Measurements from ENCODE around the gene SYCN.

Gene SYCN

DNA sequence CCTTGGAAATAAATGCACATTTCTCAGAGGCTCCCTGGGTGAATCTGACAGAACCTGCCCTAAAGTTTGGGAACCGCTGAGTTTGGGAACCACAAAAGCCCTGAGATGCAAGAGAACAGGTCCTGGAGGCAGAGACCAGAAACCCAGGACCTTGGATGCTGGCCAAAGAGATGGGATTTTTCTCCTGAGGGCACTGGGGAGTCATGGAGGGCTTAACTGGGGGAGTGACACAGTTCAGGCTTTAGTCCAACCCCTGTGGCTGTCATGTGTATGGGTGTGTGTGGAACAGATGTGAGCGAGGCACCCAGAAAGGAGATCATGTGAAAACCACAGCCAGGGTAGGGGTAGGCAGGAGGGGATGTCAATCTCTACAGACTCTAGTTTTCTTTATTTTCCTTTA is 11.2 kb downstream of the SYCN start:
- DNase-seq, result no peak

DNA sequence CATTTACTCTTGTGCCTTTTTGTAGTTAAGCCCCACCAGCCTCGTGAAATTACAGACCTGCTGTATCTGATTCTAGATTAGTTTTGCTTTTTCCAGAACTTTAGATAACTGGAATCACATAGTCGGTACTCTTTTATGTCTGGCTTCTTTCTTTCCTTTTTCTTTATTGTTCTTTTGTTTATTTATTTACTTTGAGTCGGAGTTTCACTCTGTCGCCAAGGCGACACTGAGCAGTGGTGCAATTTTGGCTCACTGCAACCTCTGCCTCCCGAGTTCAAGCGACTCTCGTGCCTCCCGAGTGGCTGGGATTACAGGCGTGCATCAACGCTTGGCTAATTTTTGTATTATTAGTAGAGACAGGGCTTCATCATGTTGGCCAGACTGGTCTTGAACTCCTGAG is 13.3 kb downstream of the SYCN start:
- DNase-seq, result no peak

DNA sequence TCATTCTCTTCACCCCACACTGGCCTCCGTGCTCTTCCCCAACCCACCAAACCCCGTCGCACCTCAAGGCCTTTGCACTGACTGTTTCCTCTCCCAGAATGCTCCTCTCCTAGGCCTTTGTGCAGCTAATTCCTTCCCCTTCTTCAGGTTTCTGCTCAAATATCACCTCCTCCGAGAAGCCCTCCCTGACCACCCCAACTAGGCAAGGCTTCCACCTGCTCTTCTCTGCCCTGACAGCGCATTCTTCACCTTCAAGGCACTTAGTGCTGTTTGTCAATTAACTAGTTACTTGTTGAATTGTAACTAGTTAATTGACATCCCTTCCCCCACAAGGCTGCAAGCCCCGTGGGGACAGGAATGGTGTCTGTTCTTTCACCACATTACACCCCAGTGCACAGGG is 15.1 kb downstream of the SYCN start:
- no peak for DNase-seq

DNA sequence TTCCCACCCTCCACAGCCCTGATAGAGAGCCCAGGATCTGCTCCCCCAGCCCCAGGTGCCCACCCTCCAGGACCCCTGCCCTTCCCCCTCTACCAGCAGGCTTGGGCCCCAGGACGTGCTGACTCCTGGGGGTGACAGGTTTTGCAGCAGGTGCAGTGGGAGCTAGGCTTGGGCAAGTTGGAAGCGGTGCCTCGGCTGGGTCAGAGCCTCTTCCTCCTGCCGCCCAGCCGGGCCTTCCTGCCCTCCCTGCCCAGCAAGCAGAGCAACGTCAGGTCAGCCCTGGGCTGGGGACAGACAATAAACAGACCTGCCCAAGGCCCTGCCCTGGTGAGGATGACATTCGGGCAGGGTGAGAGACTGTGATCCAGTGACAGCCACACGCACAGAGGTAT is 16.5 kb downstream of the SYCN start:
- no peak for DNase-seq

DNA sequence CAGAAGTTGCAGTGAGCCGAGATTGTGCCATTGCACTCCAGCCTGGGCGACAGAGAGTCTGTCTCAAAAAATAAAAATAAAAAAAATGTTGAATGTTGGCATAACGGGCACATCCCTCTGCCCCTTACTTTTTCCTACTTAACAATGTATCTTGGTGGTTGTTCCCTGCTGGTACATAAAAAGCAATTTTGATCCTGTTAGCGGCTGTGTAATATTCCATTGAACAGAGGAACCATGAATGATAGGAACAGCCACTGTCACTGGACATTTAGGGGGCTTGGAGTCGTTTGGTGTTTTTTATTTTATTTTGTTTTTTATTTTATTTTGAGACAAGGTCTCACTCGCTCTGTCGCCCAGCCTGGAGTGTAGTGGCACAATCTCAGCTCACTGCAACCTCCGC is 17.7 kb downstream of the SYCN start:
- DNase-seq, result no peak

DNA sequence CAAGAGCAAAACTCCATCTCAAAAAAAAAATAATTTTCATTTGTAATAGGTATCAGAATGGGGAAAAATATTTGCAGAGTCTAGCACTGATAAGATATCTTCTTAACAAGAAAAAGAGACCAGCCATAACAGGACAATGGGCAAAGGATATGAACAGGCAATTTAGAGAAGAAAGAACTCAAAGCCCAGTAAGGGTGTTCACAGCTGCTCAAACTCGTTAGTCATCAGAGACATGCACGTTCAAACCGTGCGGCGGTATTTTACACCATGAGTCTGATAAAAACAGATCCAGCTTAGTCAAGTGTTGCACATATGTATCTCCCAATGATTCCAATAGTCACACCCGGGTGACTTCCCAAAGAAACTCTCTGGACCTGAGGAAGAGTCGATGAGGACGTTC is 21.0 kb downstream of the SYCN start:
- no peak for DNase-seq

DNA sequence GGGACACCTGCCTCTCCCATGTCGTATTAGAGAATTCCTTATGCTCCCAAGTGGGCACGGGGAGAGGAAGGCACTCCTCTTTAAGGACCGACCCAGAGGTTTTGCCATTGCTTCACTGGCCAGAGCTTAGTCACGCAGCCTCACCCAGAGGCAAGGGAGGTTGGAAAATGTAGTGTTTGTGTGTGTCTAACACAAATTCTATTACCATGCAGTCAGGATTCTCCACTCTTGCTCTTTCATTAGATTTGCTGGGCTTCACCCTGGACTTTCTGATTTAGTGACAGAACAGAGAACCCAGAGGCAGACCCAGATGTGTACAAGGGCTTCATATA is 21.9 kb downstream of the SYCN start:
- no peak for DNase-seq

DNA sequence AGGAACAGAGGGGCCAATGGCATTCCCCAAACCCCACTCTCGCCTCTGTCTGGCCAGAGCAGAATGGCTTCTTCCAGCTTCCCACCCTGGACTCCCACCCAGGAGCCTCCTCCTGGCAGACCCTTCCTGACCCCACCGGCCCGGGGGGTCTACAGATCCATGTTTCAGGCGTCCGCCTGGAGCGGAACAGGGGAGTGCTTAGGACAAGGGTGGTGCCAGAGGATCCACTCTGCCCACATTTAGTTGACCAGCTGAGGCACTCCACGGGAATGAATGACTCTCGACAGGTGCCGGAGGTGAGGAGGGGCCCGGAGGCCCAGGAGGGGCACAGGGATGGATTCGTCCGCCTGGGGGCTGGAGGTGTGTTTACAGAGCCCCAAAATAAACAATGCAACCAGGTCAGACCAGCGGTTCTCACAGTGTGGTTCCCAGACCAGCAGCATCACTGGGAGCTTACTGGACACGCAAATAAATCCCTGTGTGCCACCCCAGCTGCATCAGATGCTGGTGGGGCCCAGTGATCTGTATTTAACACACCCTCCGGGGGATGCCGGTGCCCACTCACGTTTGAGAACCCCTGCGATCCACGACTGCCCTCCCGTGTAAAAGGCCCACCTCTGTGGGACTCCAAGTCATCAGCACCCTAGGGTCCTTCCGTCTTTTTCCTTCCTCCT is 22.4 kb downstream of the SYCN start:
- no peak for DNase-seq

DNA sequence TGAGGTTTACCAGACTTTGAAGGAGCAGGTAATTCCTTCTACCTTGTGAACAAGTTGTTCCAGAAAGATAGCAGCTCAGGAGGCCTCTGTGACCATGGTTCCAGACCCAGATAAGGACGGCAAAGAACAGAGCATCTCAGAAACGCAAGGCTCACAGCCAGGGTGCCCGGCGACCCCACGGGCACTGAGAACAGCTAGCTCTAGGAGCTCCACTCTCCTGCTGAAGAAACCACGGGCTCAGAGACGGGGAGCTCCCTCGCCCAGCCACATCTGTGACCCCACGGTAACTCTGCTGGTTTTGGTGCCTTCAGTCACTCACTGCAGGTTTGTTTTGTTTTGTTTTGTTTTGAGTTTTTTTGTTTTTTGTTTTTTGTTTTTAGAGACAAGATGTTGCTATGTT is 23.3 kb downstream of the SYCN start:
- DNase-seq, result no peak

DNA sequence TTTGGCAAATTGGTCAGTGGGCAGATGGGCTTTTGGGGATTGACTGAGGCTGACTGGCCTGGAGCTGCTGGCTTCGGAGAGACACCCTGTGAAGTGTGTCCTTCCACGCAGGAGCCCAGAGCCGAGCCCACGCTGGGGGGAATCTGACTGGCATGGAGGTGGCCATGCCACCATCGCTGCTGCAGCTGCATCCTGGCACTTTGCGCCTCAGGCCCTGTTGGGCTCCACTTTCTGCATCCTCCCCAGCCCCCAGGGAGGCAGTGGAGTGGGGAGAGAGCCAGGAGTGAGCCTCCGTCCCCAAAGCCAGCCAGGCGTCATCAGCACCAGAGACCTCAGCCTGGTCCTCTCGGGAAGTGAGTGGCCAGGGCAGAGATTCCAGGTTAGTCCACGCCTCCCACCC is 24.3 kb downstream of the SYCN start:
- DNase-seq, result no peak

DNA sequence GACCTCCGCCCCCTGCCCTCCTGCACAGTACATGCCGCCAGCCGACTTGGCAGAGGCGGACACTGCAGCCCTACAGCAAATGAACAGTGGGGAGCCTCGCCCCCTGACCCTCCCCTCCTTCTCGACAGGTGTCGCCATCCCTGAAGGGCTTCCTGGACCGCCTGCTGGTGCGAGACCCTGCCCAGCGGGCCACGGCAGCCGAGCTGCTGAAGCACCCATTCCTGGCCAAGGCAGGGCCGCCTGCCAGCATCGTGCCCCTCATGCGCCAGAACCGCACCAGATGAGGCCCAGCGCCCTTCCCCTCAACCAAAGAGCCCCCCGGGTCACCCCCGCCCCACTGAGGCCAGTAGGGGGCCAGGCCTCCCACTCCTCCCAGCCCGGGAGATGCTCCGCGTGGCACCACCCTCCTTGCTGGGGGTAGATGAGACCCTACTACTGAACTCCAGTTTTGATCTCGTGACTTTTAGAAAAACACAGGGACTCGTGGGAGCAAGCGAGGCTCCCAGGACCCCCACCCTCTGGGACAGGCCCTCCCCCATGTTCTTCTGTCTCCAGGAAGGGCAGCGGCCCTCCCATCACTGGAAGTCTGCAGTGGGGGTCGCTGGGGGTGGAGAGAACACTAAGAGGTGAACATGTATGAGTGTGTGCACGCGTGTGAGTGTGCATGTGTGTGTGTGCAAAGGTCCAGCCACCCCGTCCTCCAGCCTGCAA is 25.6 kb downstream of the SYCN start:
- no peak for DNase-seq

DNA sequence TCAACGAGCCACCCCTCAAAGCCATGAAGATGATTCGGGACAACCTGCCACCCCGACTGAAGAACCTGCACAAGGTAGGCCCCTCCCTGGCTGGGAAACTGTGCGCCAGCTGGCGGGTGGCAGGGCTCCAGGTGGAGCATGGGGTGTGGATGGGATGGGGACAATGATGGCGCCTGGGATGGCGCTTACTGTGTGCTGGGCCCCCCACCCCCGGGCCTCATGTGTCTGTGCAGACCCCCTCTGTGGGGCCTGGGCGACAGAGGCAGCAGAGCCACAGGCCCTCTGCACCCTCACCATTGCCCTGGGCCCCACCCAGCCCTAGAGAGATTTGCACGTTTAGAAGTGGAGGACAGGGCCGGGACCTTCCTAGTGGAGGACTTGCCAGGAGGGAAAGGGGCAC is 26.3 kb downstream of the SYCN start:
- no peak for DNase-seq

DNA sequence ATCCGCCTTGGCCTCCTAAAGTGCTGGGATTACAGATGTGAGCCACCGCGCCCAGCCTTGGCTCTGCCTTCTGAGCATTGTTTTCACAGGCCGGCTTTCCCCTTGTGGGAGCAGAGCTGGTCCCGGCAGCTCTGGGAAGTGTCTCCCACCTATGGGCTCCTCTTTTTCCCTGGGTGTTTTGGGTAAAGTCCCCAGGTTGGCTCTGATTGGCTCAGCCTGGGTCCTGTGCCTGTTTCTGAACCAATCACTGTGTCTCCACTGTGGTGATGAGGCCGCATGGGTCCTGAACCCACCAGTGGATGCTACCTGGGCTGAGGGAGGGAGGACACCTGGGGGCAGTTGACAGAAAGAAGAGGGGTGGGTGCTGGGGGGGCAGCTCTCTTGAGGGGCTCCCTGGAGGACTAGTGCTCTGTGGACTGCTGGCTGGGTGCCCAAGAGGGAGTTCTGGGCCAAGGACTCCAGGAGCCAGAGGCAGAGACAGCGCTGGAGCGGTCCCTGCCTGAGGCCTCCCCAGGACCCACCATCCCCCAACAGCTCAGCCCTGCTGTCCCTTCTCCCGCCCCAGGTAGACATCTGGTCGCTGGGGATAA is 26.9 kb downstream of the SYCN start:
- no peak for DNase-seq

DNA sequence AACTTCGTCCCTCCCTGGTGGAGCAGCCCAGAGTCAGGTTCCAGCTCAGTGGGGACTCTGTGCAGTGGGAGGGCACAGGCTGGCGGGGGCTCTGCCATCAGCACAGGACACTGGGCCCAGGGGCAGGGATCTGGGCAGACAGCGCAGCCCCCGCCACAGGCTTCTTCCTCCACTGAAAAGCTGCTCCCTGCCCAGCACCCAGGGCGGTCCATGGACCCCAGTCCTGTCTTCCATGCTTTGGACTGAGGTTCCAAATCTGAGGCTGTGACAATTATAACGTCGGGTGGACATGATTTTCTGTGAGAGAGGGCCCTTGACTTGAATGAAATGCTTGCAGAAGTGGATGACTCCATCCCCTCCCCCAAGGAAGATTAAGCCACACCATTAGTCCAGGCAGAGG is 28.5 kb downstream of the SYCN start:
- DNase-seq, result no peak

DNA sequence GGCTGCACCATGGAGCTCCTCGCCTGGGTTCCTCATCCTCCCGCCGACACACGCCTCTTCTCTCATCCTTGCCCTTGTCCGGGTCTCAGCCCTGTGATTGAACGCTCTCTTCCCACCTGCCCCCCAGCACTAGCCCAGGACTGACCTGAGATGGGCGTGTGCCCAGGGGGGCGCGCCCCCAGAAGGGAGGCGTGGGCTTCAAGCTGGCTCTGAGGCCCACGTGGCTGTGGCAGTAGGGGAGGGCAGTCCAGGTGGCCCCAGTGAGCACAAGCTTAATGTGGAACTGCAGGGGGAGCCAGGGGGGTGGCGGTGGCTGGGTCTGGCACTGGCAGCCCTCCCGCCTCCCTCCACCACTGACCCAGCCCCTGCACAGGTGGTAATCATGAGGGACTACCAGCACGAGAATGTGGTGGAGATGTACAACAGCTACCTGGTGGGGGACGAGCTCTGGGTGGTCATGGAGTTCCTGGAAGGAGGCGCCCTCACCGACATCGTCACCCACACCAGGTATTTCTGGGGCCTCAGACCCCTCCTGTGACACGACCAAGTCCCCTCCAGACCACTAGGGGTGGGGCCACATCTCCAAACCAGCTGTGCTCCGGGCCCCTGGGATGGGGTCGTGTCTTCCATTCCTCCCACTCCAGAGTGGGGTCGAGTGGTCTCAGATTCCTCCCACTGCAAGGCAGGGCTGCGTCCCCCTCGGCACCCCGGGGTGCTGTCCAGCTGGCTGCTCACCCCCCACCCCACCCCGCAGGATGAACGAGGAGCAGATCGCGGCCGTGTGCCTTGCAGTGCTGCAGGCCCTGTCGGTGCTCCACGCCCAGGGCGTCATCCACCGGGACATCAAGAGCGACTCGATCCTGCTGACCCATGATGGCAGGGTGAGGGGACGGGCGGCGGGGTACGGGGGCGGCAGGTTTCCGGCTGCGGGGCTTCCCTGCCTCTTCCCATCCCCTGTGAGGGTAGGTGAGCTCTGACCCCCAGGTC is 29.2 kb downstream of the SYCN start:
- DNase-seq, result no peak

DNA sequence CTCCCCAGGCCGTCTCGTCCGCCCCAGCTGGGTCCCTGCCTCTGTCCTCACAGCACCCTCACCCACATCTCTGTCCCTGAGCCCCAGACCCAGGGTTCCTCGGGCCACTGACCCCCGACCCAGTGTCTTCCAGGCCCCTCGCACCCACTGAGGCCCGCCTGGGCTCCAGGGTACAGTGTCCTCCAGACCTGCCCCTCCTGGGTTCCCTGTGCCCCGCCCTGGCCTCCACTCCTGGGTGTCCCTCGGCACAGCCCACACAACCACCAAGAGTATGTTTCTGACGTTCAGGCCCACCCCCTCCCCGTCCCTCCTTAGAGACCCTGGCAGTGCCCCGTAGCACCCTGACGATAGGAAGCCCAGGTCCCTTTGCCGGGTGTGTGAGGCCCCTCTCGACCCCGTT is 29.9 kb downstream of the SYCN start:
- DNase-seq, result no peak

DNA sequence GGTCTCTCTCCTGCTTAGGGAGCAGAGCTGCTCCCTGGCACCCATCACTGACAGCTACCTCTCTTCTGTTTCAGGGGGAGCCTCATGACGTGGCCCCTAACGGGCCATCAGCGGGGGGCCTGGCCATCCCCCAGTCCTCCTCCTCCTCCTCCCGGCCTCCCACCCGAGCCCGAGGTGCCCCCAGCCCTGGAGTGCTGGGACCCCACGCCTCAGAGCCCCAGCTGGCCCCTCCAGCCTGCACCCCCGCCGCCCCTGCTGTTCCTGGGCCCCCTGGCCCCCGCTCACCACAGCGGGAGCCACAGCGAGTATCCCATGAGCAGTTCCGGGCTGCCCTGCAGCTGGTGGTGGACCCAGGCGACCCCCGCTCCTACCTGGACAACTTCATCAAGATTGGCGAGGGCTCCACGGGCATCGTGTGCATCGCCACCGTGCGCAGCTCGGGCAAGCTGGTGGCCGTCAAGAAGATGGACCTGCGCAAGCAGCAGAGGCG is 30.5 kb downstream of the SYCN start:
- DNase-seq, result no peak

DNA sequence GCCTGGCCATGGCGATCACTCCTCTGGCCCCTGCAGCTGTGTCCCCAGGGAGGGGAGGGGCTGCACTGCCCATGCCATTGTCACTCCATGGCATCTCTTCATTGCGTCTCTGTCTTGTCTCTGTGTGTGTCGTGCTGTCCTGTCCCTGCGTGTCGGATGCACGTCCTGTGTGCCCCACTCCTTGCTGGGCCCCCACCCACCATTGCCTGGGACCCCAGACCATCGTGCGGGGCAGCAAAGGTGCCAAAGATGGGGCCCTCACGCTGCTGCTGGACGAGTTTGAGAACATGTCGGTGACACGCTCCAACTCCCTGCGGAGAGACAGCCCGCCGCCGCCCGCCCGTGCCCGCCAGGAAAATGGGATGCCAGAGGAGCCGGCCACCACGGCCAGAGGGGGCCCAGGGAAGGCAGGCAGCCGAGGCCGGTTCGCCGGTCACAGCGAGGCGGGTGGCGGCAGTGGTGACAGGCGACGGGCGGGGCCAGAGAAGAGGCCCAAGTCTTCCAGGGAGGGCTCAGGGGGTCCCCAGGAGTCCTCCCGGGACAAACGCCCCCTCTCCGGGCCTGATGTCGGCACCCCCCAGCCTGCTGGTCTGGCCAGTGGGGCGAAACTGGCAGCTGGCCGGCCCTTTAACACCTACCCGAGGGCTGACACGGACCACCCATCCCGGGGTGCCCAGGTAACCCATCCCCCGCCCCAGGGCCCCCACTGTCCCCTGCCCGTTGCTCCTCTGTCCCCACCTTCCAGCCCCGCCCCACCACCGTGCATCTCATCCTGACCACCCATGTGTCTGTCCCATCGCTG is 31.2 kb downstream of the SYCN start:
- no peak for DNase-seq

DNA sequence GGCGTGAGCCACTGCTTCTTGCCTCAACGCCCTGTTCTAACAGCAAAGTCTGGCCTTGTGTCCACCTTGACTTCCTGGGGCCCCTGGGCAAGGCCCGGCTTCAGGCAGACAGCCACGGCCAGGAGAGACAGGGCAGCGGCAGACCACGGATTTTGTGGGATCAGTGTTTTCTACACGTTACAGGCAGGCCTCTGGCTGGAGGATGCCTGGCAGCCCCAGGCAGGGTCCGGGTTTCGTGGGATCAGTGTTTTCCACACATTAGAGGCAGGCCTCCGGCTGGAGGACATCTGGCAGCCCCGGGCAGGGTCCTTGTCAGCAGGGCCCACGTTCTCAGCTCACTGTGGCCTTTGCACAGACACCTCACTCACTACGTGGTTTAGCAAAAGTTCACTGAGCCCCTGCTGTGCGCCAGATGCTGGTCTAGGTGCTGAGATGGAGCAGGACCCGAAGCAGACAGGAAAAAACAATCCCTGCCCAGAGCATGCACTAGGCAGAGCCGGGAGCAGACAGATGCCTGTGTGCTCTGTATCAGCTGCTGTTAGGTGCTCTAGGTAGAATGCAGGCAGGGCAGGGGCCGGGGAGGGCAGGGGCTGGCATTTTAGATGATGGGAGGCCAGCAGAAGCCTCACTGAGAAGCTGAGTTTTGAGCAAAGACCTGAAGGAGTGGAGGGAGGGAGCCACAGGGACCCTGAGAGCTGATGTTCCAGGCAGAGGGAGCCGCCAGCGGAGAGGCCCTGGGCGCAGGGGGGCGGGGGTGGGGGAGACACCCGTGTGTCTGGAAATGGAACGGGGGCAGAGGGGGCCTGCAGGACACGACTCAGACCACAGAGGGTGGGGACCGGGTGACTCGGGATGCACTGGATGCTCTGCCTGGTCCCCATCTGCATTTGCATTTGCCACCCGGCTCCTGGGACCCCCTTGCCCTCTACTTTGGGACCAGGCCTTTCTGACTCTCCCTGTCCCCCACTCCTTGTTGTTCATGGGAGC is 32.3 kb downstream of the SYCN start:
- no peak for DNase-seq

DNA sequence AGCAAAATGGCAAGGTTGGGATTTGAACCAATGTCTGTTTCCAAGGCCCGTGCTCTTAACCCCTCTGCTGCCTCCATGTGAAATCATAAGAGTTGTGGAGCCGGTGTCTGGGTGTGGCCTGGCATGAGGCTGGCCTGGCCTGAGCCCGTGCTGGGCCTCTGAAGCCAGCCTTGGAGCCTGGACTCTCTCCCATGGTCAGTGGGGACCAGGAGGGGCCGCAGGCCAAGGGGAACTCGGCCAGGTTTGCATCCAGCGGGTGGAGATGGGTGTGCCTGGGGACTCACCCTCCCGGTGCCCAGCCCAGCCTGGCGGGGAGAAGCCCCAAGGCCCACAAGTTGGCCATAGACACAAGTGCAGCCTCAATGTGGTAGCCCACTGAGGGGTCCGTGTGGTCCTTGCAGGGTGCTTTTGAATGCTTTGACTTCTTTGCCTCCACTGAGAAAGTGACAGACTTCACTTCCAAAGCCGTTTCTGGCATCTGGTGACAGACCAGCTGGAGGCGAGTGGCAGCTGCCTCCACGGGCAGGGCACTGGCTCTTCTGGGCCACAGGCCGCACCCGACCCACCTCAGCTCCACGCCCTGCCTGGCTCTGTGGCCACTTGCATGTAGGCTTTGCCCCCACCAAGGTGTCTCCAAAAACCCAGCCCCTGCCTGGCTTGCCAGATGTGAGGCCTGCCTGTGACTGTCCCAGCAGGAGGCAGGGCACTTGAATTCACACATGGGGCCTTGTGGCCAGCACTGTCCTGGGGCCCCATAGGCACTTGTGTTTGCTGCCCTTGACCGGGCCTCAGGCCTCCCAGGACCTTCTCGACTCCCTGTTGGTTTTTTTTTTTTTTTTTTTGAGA is 33.5 kb downstream of the SYCN start:
- DNase-seq, result no peak
